ENCODE measurements around the gene ISG20L2.

DNA sequence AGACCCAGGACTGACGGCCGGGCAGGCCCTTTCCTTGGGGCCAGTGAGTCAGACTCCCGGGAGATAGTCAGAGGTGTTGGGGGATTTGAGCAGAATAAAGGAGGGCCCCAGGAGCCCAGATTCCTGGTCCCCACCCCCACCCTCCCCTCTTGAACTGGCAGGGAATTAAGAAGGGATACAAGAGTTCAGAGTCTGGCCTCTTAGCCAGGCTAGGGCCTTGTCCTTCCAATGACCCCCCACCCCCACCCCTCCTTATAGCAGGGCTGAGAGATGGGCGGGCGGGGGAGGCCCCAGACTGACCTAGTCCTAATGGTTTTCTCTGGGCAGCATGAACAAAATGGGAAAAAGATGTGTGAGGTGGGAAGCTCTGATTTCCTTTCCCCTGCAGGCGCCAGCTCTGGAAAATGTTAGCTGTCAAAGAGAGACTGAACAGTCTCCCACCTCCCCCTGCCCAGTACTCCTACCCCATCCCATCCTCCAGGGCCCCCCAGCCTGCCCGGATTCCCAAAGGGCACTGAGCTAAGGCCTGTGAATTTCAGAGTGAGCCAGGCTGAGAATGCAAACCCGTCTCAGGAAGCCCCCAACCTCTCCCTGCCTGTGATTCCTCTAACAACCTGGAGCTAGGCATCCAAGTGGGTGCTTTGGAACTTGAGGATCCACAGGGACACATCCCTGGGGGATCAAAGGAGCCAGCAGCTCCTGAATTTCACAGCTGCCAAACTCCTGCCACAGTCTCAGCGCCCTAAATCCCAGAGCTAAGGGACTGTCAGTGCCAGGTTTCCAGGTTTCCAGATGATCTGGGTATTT, 17.4 kb downstream of the ISG20L2 start:
- TF ChIP-seq, protein P1, sequence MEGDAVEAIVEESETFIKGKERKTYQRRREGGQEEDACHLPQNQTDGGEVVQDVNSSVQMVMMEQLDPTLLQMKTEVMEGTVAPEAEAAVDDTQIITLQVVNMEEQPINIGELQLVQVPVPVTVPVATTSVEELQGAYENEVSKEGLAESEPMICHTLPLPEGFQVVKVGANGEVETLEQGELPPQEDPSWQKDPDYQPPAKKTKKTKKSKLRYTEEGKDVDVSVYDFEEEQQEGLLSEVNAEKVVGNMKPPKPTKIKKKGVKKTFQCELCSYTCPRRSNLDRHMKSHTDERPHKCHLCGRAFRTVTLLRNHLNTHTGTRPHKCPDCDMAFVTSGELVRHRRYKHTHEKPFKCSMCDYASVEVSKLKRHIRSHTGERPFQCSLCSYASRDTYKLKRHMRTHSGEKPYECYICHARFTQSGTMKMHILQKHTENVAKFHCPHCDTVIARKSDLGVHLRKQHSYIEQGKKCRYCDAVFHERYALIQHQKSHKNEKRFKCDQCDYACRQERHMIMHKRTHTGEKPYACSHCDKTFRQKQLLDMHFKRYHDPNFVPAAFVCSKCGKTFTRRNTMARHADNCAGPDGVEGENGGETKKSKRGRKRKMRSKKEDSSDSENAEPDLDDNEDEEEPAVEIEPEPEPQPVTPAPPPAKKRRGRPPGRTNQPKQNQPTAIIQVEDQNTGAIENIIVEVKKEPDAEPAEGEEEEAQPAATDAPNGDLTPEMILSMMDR (IDR thresholded peaks at IDR 0.05), result no peak
- TF ChIP-seq, protein P2, sequence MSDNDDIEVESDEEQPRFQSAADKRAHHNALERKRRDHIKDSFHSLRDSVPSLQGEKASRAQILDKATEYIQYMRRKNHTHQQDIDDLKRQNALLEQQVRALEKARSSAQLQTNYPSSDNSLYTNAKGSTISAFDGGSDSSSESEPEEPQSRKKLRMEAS (IDR thresholded peaks at IDR 0.05; ENCODE audit: low read depth), result no peak
- TF ChIP-seq ELF1 (IDR thresholded peaks at IDR 0.05) (no peak), RFX5 (IDR thresholded peaks at IDR 0.05; ENCODE audit: low read length) (no peak), EP300 (IDR thresholded peaks at IDR 0.05; ENCODE audit: borderline replicate concordance in 1 of 2, low read depth in 1 of 2, low read length in 1 of 2) (peak; percentile 72 to 97; a peak in 3 of 4 replicates), YY1 (IDR thresholded peaks at IDR 0.05; ENCODE audit: low read depth) (no peak), POLR2AphosphoS5 (IDR thresholded peaks at IDR 0.05; ENCODE audit: low read depth, low read length) (peak; percentile 83), RXRA (IDR thresholded peaks at IDR 0.05; ENCODE audit: borderline replicate concordance, low read depth) (peak; percentile 88; the same call in 1 of the 2 replicates), FOSL2 (IDR thresholded peaks at IDR 0.05; ENCODE audit: borderline replicate concordance, low read depth) (no peak)
- TF ChIP-seq, protein P3, sequence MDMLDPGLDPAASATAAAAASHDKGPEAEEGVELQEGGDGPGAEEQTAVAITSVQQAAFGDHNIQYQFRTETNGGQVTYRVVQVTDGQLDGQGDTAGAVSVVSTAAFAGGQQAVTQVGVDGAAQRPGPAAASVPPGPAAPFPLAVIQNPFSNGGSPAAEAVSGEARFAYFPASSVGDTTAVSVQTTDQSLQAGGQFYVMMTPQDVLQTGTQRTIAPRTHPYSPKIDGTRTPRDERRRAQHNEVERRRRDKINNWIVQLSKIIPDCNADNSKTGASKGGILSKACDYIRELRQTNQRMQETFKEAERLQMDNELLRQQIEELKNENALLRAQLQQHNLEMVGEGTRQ (IDR thresholded peaks at IDR 0.05; ENCODE audit: borderline replicate concordance, low read depth, low read length), result no peak
- TF ChIP-seq, protein P4, sequence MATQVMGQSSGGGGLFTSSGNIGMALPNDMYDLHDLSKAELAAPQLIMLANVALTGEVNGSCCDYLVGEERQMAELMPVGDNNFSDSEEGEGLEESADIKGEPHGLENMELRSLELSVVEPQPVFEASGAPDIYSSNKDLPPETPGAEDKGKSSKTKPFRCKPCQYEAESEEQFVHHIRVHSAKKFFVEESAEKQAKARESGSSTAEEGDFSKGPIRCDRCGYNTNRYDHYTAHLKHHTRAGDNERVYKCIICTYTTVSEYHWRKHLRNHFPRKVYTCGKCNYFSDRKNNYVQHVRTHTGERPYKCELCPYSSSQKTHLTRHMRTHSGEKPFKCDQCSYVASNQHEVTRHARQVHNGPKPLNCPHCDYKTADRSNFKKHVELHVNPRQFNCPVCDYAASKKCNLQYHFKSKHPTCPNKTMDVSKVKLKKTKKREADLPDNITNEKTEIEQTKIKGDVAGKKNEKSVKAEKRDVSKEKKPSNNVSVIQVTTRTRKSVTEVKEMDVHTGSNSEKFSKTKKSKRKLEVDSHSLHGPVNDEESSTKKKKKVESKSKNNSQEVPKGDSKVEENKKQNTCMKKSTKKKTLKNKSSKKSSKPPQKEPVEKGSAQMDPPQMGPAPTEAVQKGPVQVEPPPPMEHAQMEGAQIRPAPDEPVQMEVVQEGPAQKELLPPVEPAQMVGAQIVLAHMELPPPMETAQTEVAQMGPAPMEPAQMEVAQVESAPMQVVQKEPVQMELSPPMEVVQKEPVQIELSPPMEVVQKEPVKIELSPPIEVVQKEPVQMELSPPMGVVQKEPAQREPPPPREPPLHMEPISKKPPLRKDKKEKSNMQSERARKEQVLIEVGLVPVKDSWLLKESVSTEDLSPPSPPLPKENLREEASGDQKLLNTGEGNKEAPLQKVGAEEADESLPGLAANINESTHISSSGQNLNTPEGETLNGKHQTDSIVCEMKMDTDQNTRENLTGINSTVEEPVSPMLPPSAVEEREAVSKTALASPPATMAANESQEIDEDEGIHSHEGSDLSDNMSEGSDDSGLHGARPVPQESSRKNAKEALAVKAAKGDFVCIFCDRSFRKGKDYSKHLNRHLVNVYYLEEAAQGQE (IDR thresholded peaks at IDR 0.05; ENCODE audit: low read depth, low read length), result no peak

Data from SK-N-SH (cell line).